Mammary epithelial cell (primary cell): ENCODE measurements around the gene VWA5B1.

Experiments
- CTCF ChIP-seq, 2 donors: IDR thresholded peaks in 1 of 2; conservative IDR thresholded peaks in 1 of 2; 2 replicates each; pipeline ENCODE4 v1.5.1; 2011 to 2012; ENCODE audit warnings: inconsistent platforms in 2 of 2, low read length in 2 of 2, mild to moderate bottlenecking in 2 of 2, control low read depth in 1 of 2, low read depth in 1 of 2; ENCODE audit not compliant: insufficient read depth in 1 of 2; ENCODE audit errors: extremely low read depth in 1 of 2
- EZH2 ChIP-seq: IDR thresholded peaks from 2 replicates; pipeline ENCODE4 v1.6.1; 2012; ENCODE audit warnings: low read length, inconsistent platforms, borderline replicate concordance

GRCh38 chr1:20371883-20372282, 81.2 kb downstream of the VWA5B1 start:
- no peak for TF ChIP-seq CTCF (conservative IDR thresholded peaks at IDR 0.05 in 1 of 2, IDR thresholded peaks at IDR 0.05 in 1 of 2; ENCODE audit: extremely low read depth in 1 of 2, insufficient read depth in 1 of 2, low read depth in 1 of 2, low read length in 2 of 2)
- TF ChIP-seq EZH2 = no peak
